Right renal pelvis (tissue), 4 donors: ENCODE measurements around the gene SRD5A3. TPM values are rescaled to one million over a fixed set of nuclear protein-coding genes. Genes with fewer than 3 reads are reported as not detected.

Experiments used
- DNase-seq, 4 donors: peaks; one replicate each; pipeline ENCODE4 v3.0.0-alpha.2; 2013; ENCODE audit warnings: low read depth in 4 of 4, low spot score in 3 of 4, missing footprints in 1 of 4
- polyA plus RNA-seq, 4 donors: library from polyadenylated mRNA; unstranded; fragments of 120-200 nt; gene quantifications; one replicate each; pipeline ENCODE4 v1.2.1, GENCODE V29; 2013; ENCODE audit not compliant: insufficient read length in 4 of 4

SRD5A3 gene
- polyA plus RNA-seq, 4 donors, result 17.4 to 23.7 (median 20.7) TPM

- no peak for DNase-seq
Observed at GRCh38 chr4:55405073-55405472, 59.0 kb downstream of the SRD5A3 start.

GRCh38 chr4:55406545-55406944, 60.5 kb downstream of the SRD5A3 start:
- DNase-seq, result no peak

- DNase-seq, result no peak
Observed at GRCh38 chr4:55407119-55407518, 61.1 kb downstream of the SRD5A3 start.

GRCh38 chr4:55407764-55408163, 61.7 kb downstream of the SRD5A3 start:
- DNase-seq, result no peak

- DNase-seq, result no peak
Observed at GRCh38 chr4:55409468-55410171, 63.6 kb downstream of the SRD5A3 start.

GRCh38 chr4:55410431-55410830, 64.4 kb downstream of the SRD5A3 start:
- no peak for DNase-seq

- DNase-seq, result no peak
Observed at GRCh38 chr4:55411621-55412020, 65.6 kb downstream of the SRD5A3 start.

- DNase-seq, result no peak
Observed at GRCh38 chr4:55416176-55416575, 70.1 kb downstream of the SRD5A3 start.

Other genes starting within 250 kb of the SRD5A3 start
- 10 to 100 TPM; 53.9 to 77.1 (median 60.2) TPM for gene KDR, start 220.6 kb upstream of the SRD5A3 start, polyA plus RNA-seq
- gene TMEM165, start 49.7 kb downstream of the SRD5A3 start, polyA plus RNA-seq, result 10 to 100 TPM; 76.3 to 95.2 (median 88.0) TPM
- 10 to 100 TPM; 17.6 to 24.7 (median 21.6) TPM for gene CLOCK, start 200.7 kb downstream of the SRD5A3 start, polyA plus RNA-seq
- gene PDCL2, start 246.0 kb downstream of the SRD5A3 start, polyA plus RNA-seq, result not detected